ENCODE measurements around the gene CFDP1.

The CFDP1 gene

DNA sequence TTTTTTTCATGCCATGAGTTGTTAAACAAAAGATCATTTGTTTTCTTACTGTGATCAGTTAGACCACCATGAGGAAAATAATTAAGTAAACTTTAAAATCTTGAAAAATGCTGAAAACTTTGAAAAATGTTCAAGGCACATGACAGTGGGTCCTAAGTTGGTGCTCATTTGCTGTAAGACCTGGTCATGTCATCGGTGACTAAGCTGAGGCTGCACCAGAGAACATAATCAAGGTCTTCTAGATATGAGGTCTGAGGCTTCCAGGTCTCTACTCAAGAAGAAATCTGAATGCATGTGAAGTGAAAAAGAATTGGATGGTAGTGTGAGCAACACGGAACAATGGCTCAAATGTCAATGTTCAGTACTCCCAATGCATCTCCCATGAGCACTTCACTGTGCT, 87.6 kb downstream of the CFDP1 start:
- no peak for TF ChIP-seq CTCF (IDR thresholded peaks at IDR 0.05)
- Histone ChIP-seq H3K27me3 (no peaks in the 10 kb centered on the region), H3K36me3 (no peaks in the 10 kb centered on the region), H3K4me1 (peaks cover 0 to 45% (median 23%) of the 10 kb centered on the region in 4 donors), H3K4me3 (no peak overlapping the region), H3K9me3 (no peaks in the 10 kb centered on the region), H3K27ac (no peak overlapping the region)
- DNase-seq, result no peak
- intact Hi-C loops (cut with DNase I; ENCODE audit: low total_unique reads), result no loop called here

GRCh38 chr16:75343941-75344340, 89.4 kb downstream of the CFDP1 start:
- no peak for DNase-seq
- intact Hi-C loops (cut with DNase I; ENCODE audit: low total_unique reads), result no loop called here
- no peaks in the 10 kb centered on the region for H3K9me3 ChIP-seq
- no peak overlapping the region for H3K4me3 ChIP-seq
- H3K4me1 ChIP-seq, result peaks cover 0 to 42% (median 25%) of the 10 kb centered on the region in 4 donors
- TF ChIP-seq CTCF (IDR thresholded peaks at IDR 0.05), result no peak
- no peak overlapping the region for H3K27ac ChIP-seq
- no peaks in the 10 kb centered on the region for H3K36me3 ChIP-seq
- no peaks in the 10 kb centered on the region for H3K27me3 ChIP-seq

DNA sequence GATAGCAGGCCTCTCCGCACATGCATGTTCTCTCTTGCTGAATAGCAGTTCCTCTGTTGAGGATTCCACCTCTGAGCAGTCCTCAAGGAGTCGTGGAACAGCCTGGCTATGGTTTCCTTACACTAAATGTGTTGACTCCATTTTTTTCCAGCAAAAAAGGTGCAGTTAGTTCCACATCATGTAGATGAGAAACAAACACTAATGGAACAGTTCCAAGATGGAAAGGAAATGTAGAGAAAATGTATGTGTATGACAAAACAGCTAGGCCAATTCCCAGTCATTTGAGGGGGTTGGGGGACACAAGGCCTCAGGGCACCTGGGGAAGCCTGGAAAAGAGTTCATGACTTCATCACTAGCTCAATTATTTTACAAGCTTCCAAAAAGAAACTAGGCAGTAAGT, 90.0 kb downstream of the CFDP1 start:
- Histone ChIP-seq H3K4me1 (peaks cover 0 to 41% (median 24%) of the 10 kb centered on the region in 4 donors), H3K27me3 (no peaks in the 10 kb centered on the region), H3K4me3 (no peak overlapping the region), H3K9me3 (no peaks in the 10 kb centered on the region), H3K36me3 (no peaks in the 10 kb centered on the region), H3K27ac (no peak overlapping the region)
- no peak for TF ChIP-seq CTCF (IDR thresholded peaks at IDR 0.05)
- DNase-seq, result no peak
- intact Hi-C loops (cut with DNase I; ENCODE audit: low total_unique reads), result no loop called here

DNA sequence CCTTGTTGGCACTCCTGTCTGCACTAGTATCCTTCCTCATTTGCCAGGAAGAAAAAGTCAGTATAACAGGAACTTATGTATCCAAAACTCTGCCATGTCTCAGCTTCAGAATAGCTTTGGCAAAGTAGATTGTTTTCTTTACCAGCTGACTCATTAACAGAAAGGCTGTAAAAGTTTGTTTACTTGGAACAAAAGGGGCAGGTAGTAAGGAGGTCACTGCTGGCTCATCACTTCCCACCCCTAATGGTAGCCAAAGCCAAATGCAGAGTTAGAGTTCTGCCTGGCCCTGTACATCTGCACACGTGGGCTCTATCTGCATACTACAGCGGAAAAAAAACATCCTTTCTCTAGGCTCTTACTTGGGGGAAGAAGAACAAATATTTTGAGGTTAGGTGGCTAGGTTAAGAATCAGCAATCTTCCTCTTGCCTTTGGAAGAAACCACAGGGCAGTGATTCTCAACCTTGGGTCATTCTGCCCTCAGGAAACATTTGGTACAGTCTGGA, 90.9 kb downstream of the CFDP1 start:
- Histone ChIP-seq H3K27me3 (no peaks in the 10 kb centered on the region), H3K4me3 (no peak overlapping the region), H3K36me3 (no peaks in the 10 kb centered on the region), H3K4me1 (peaks cover 0 to 41% (median 24%) of the 10 kb centered on the region in 4 donors), H3K27ac (peak overlapping the region; percentile 10 to 29), H3K9me3 (no peaks in the 10 kb centered on the region)
- intact Hi-C loops (cut with DNase I; ENCODE audit: low total_unique reads), result no loop called here
- no peak for DNase-seq
- no peak for TF ChIP-seq CTCF (IDR thresholded peaks at IDR 0.05)

- intact Hi-C loops (cut with DNase I; ENCODE audit: low total_unique reads), result no loop called here
- no peaks in the 10 kb centered on the region for H3K9me3 ChIP-seq
- no peak overlapping the region for H3K4me3 ChIP-seq
- H3K27ac ChIP-seq, result peak overlapping the region; percentile 10 to 29
- H3K4me1 ChIP-seq, result peaks cover 0 to 41% (median 24%) of the 10 kb centered on the region in 4 donors
- H3K27me3 ChIP-seq, result no peaks in the 10 kb centered on the region
- no peak for DNase-seq
- TF ChIP-seq CTCF (IDR thresholded peaks at IDR 0.05), result no peak
- H3K36me3 ChIP-seq, result no peaks in the 10 kb centered on the region
Observed at GRCh38 chr16:75341564-75342307, 91.6 kb downstream of the CFDP1 start.

Measured in tibial artery (tissue), 4 donors.